WTC11 (cell line): ENCODE measurements around the gene SNX25.

Source experiments
- CTCF ChIP-seq: fragments of 200-600 bp; IDR thresholded peaks from 2 replicates; pipeline ENCODE4 v1.8.0; 2022; ENCODE audit warnings: antibody characterized with exemption
- ZBTB21 ChIP-seq: sonication (generic); formaldehyde crosslinking; IDR thresholded peaks from 2 replicates; pipeline ENCODE4 v1.8.1; 2023; ENCODE audit warnings: mild to moderate bottlenecking, missing genetic modification reagents, borderline replicate concordance
- ZNF121 ChIP-seq: sonication (generic); formaldehyde crosslinking; IDR thresholded peaks from 2 replicates; pipeline ENCODE4 v1.8.0; 2023; ENCODE audit warnings: missing genetic modification reagents

DNA sequence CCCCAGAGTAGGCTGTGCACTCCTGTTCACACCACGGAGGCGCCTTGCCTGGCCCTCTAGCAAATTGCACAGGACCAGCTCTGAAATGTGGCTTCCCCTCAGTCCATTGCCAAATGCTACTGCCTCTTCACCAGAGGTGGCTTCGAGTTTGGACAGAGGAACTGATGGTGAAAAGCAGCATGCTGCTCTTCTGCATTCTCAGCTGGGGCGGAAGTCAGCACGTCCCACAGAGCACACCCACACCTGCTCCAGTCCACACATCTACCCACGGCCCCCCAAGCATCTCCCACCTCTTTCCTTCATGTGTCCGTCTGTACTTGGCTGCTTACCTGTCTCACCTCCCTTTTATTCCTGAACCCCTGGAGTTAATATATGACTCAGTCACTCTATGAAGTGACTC, 142.8 kb downstream of the SNX25 start:
- TF ChIP-seq CTCF (no peak), ZNF121 (CRISPR knock-in tag) (no peak), ZBTB21 (no peak)
